Hepatocyte (in vitro differentiated cells): ENCODE measurements around the gene FAM8A1. TPM values are rescaled to one million over a fixed set of nuclear protein-coding genes. Genes with fewer than 3 reads are reported as not detected.
A peak's percentile ranks its signal among the peaks of the same experiment; 100 is the strongest.

Source experiments
- DNase-seq: peaks from one replicate; pipeline ENCODE4 v3.0.0-alpha.2; 2016; ENCODE audit warnings: low spot score
- H2AFZ ChIP-seq: fragments of 200-600 bp; sonication (generic); 2 replicates; pipeline ENCODE4 v1.6.0; 2016; ENCODE audit warnings: antibody characterized with exemption, mild to moderate bottlenecking
- H3K27ac ChIP-seq: fragments of 200-600 bp; sonication (generic); 2 replicates; pipeline ENCODE4 v1.5.1; 2016; ENCODE audit warnings: mild to moderate bottlenecking
- H3K27me3 ChIP-seq: fragments of 200-600 bp; sonication (generic); 2 replicates; pipeline ENCODE4 v1.6.1; 2016
- H3K36me3 ChIP-seq: fragments of 200-600 bp; sonication (generic); replicated peaks from 2 replicates; pipeline ENCODE4 v1.5.1; 2016; ENCODE audit warnings: low read depth; ENCODE audit not compliant: insufficient read depth
- H3K4me1 ChIP-seq: fragments of 200-600 bp; sonication (generic); 2 replicates; pipeline ENCODE4 v1.5.1; 2016; ENCODE audit warnings: mild to moderate bottlenecking, moderate library complexity; ENCODE audit not compliant: insufficient read depth
- H3K4me2 ChIP-seq: fragments of 200-600 bp; sonication (generic); 2 replicates; pipeline ENCODE4 v1.6.0; 2016
- H3K4me3 ChIP-seq: fragments of 200-600 bp; sonication (generic); 2 replicates; pipeline ENCODE4 v1.5.1; 2016; ENCODE audit warnings: mild to moderate bottlenecking
- H3K79me2 ChIP-seq: fragments of 200-600 bp; sonication (generic); 2 replicates; pipeline ENCODE4 v1.6.0; 2017; ENCODE audit warnings: mild to moderate bottlenecking
- H3K9me2 ChIP-seq: fragments of 200-600 bp; sonication (generic); replicated peaks from 2 replicates; pipeline ENCODE4 v1.6.0; 2017; ENCODE audit warnings: mild to moderate bottlenecking; ENCODE audit not compliant: insufficient read depth
- H3K9me3 ChIP-seq: fragments of 200-600 bp; sonication (generic); 2 replicates; pipeline ENCODE4 v1.5.1; 2016; ENCODE audit warnings: low read depth, mild to moderate bottlenecking
- H4K20me1 ChIP-seq: fragments of 200-600 bp; sonication (generic); 2 replicates; pipeline ENCODE4 v1.6.0; 2016; ENCODE audit warnings: mild to moderate bottlenecking; ENCODE audit not compliant: insufficient read depth, poor library complexity, severe bottlenecking
- CTCF ChIP-seq: fragments of 200-600 bp; sonication (generic); IDR thresholded peaks from 2 replicates; pipeline ENCODE4 v1.5.1; 2016; ENCODE audit warnings: antibody characterized with exemption, mild to moderate bottlenecking; ENCODE audit not compliant: poor library complexity
- EZH2 ChIP-seq: fragments of 200-600 bp; sonication (generic); IDR thresholded peaks from 2 replicates; pipeline ENCODE4 v1.6.1; 2016; ENCODE audit warnings: antibody characterized with exemption, mild to moderate bottlenecking, borderline replicate concordance
- EZH2phosphoT487 ChIP-seq: fragments of 200-600 bp; sonication (generic); IDR thresholded peaks from one replicate; pipeline ENCODE4 v1.6.1; 2018; ENCODE audit warnings: antibody characterized with exemption, mild to moderate bottlenecking, low read depth, moderate library complexity; ENCODE audit not compliant: unreplicated experiment, severe bottlenecking
- WGBS: methylation state at CpG from one replicate; pipeline ENCODE4 v1.1.6; 2016; ENCODE audit warnings: low lambda C conversion rate; ENCODE audit errors: missing lambda C conversion rate; 5-methylcytosine and 5-hydroxymethylcytosine counted together
- polyA plus RNA-seq: library from polyadenylated mRNA; unstranded; fragments of >200 nt; fragmentation: Nextera tagmentation; extraction: Ambion mirVana; gene quantifications from 2 replicates; pipeline ENCODE4 v1.2.1, GENCODE V29; 2016
- total RNA-seq: library from RNA; depleted of rRNA; stranded (reverse); fragments of >200 nt; gene quantifications from 2 replicates; pipeline ENCODE4 v1.2.3, GENCODE V29; 2014

FAM8A1 gene
- total and polyA plus RNA-seq, 2 experiments from 2014 or later: 23.5 to 43.8 TPM

GRCh38 chr6:17600527-17601385 is 654 bp downstream of the FAM8A1 start:
- Histone ChIP-seq H3K9me2 (no peaks in the 10 kb centered on the region), H3K27ac (peak overlapping the region; percentile 95)

GRCh38 chr6:17601386-17601703 is 1.2 kb downstream of the FAM8A1 start:
- 22% methylated on average over 5 of the region's 5 CpGs for WGBS
- peaks cover 3% of the 10 kb centered on the region for H4K20me1 ChIP-seq
- no peaks in the 10 kb centered on the region for H3K9me3 ChIP-seq
- H3K9me2 ChIP-seq: no peaks in the 10 kb centered on the region
- H3K4me2 ChIP-seq: peak overlapping the region; percentile 92
- H3K27me3 ChIP-seq: no peaks in the 10 kb centered on the region
- TF ChIP-seq EZH2phosphoT487 (no peak), EZH2 (no peak), CTCF (no peak)
- H3K4me3 ChIP-seq: peak overlapping the region; percentile 86
- peak overlapping the region; percentile 95 for H3K27ac ChIP-seq
- H3K4me1 ChIP-seq: no peaks in the 10 kb centered on the region
- H2AFZ ChIP-seq: peak overlapping the region; percentile 100
- no peak for DNase-seq
- no peaks in the 10 kb centered on the region for H3K36me3 ChIP-seq
- H3K79me2 ChIP-seq: peaks cover 41% of the 10 kb centered on the region

More at GRCh38 chr6:17600527-17601385, 654 bp downstream of the FAM8A1 start:
- no peaks in the 10 kb centered on the region for H3K27me3 ChIP-seq
- TF ChIP-seq CTCF (no peak), EZH2phosphoT487 (no peak), EZH2 (no peak)
- DNase-seq: peak; percentile 71
- H3K79me2 ChIP-seq: peaks cover 41% of the 10 kb centered on the region
- 1% methylated on average over 60 of the region's 77 CpGs for WGBS
- peak overlapping the region; percentile 100 for H2AFZ ChIP-seq
- H4K20me1 ChIP-seq: peaks cover 3% of the 10 kb centered on the region
- H3K9me3 ChIP-seq: no peaks in the 10 kb centered on the region
- H3K4me3 ChIP-seq: peak overlapping the region; percentile 86
- no peaks in the 10 kb centered on the region for H3K36me3 ChIP-seq
- H3K4me1 ChIP-seq: no peaks in the 10 kb centered on the region
- H3K4me2 ChIP-seq: peak overlapping the region; percentile 92

GRCh38 chr6:17602888-17603287 is 2.8 kb downstream of the FAM8A1 start:
- H2AFZ ChIP-seq: no peak overlapping the region
- no peaks in the 10 kb centered on the region for H3K9me3 ChIP-seq
- no peaks in the 10 kb centered on the region for H3K27me3 ChIP-seq
- H4K20me1 ChIP-seq: peaks cover 3% of the 10 kb centered on the region
- no peak overlapping the region for H3K4me3 ChIP-seq
- H3K36me3 ChIP-seq: no peaks in the 10 kb centered on the region
- DNase-seq: no peak
- peaks cover 41% of the 10 kb centered on the region for H3K79me2 ChIP-seq
- peak overlapping the region; percentile 92 for H3K4me2 ChIP-seq
- no peaks in the 10 kb centered on the region for H3K9me2 ChIP-seq
- TF ChIP-seq EZH2phosphoT487: no peak
- no peak for TF ChIP-seq CTCF
- no peak for TF ChIP-seq EZH2
- H3K27ac ChIP-seq: no peak overlapping the region
- WGBS: 36% methylated on average over 1 of the region's 1 CpG
- H3K4me1 ChIP-seq: no peaks in the 10 kb centered on the region

GRCh38 chr6:17606606-17607005 is 6.5 kb downstream of the FAM8A1 start:
- H3K79me2 ChIP-seq: peaks cover 28% of the 10 kb centered on the region
- no peak overlapping the region for H3K27ac ChIP-seq
- H3K9me3 ChIP-seq: no peaks in the 10 kb centered on the region
- H3K36me3 ChIP-seq: no peaks in the 10 kb centered on the region
- peaks cover 12% of the 10 kb centered on the region for H3K4me1 ChIP-seq
- no peaks in the 10 kb centered on the region for H3K27me3 ChIP-seq
- H3K9me2 ChIP-seq: no peaks in the 10 kb centered on the region
- H4K20me1 ChIP-seq: no peaks in the 10 kb centered on the region
- no peak overlapping the region for H3K4me3 ChIP-seq
- no peak overlapping the region for H2AFZ ChIP-seq
- WGBS: 99% methylated on average over 4 of the region's 4 CpGs
- no peak for DNase-seq
- no peak overlapping the region for H3K4me2 ChIP-seq
- TF ChIP-seq EZH2: no peak
- no peak for TF ChIP-seq CTCF
- TF ChIP-seq EZH2phosphoT487: no peak
